HepG2 (cell line): ENCODE measurements around the gene SIGLEC6. TPM values are rescaled to one million over a fixed set of nuclear protein-coding genes. Genes with fewer than 3 reads are reported as not detected.

Experiments used
- ATAC-seq: fragments of 200-7000 bp; cut with Tn5 transposase; 3 replicates; pipeline ENCODE4 v1.9.1; 2020; ENCODE audit warnings: mild to moderate bottlenecking, moderate library complexity
- BruUV-seq: library from RNA; stranded (reverse); fragments of 400-500 nt; replicated peaks from 2 replicates; lab custom pipeline; 2021; lab: Mats Ljungman, UMichigan
- CTCF ChIA-PET: fragments of 300-600 bp; formaldehyde crosslinking; extraction: SDS; loops from one replicate; lab custom pipeline; 2021; ENCODE audit warnings: low total read pairs, inconsistent platforms, low intra/inter-chr PET ratio; lab: Yijun Ruan, JAX
- POLR2A ChIA-PET: fragments of 350-600 bp; sonication (Branson Sonifier 250); formaldehyde crosslinking; loops from one replicate; lab custom pipeline; 2020; ENCODE audit warnings: antibody characterized with exemption, inconsistent platforms; lab: Yijun Ruan, JAX
- DNase-seq: peaks from one replicate; pipeline ENCODE4 v3.0.0-alpha.2; 2015; ENCODE audit warnings: low spot score
- FAIRE-seq: peaks from 3 replicates; lab custom pipeline; 2011; peaks lifted over from hg19 to GRCh38; lab: Jason Lieb, UNC
- H2AFZ ChIP-seq: one replicate; pipeline ENCODE4 v1.6.1; 2011; ENCODE audit warnings: low read length, inconsistent platforms
- H3K27ac ChIP-seq: fragments of 300-600 bp; 3 replicates; pipeline ENCODE4 v1.8.0; 2011; ENCODE audit warnings: mixed run types, mild to moderate bottlenecking, mixed read lengths, low read length, inconsistent platforms; ENCODE audit not compliant: insufficient read depth; ENCODE audit errors: extremely low read length
- H3K27me3 ChIP-seq, 2 experiments: fragments of 200-600 bp in 1 of 2; 2 replicates in 1 of 2; 3 replicates in 1 of 2; pipeline versions ENCODE4 v1.6.0 to v1.8.0; 2011; ENCODE audit warnings: low read length in 2 of 2, mild to moderate bottlenecking in 2 of 2, moderate library complexity in 2 of 2, inconsistent platforms in 1 of 2; ENCODE audit not compliant: insufficient read depth in 2 of 2, control insufficient read depth in 1 of 2
- H3K36me3 ChIP-seq, 2 experiments: fragments of 200-600 bp in 1 of 2; replicated peaks in 1 of 2; 2 replicates in 1 of 2; 3 replicates in 1 of 2; pipeline versions ENCODE4 v1.5.1 to v1.8.0; 2011; ENCODE audit warnings: low read length in 2 of 2, inconsistent platforms in 1 of 2; ENCODE audit not compliant: insufficient read depth in 2 of 2, control insufficient read depth in 1 of 2
- H3K4me1 ChIP-seq: 2 replicates; pipeline ENCODE4 v1.5.1; 2012; ENCODE audit warnings: low read length, inconsistent platforms; ENCODE audit not compliant: insufficient read depth
- H3K4me2 ChIP-seq: 2 replicates; pipeline ENCODE4 v1.6.0; 2011; ENCODE audit warnings: low read depth, low read length, inconsistent platforms
- H3K4me3 ChIP-seq, 3 experiments: fragments of 200-600 bp in 1 of 3; sonication (generic), shearing (Covaris generic) in 1 of 3; replicated peaks in 1 of 3; 2 replicates each; pipeline ENCODE4 v1.5.1; 2011 to 2016; ENCODE audit warnings: low read length in 3 of 3, inconsistent platforms in 2 of 3, low read depth in 2 of 3, mild to moderate bottlenecking in 2 of 3, control low read depth in 1 of 3, mixed read lengths in 1 of 3; ENCODE audit not compliant: insufficient read depth in 1 of 3
- H3K79me2 ChIP-seq: one replicate; pipeline ENCODE4 v1.6.1; 2011; ENCODE audit warnings: low read length, inconsistent platforms; ENCODE audit not compliant: insufficient read depth
- H3K9ac ChIP-seq: 2 replicates; pipeline ENCODE4 v1.6.0; 2011; ENCODE audit warnings: mild to moderate bottlenecking, low read depth, low read length, inconsistent platforms; ENCODE audit not compliant: insufficient read depth
- H3K9me3 ChIP-seq: 2 replicates; pipeline ENCODE4 v1.5.1; 2012; ENCODE audit warnings: mild to moderate bottlenecking, low read length
- H4K20me1 ChIP-seq: 2 replicates; pipeline ENCODE4 v1.6.0; 2011; ENCODE audit warnings: inconsistent platforms, mild to moderate bottlenecking, low read length, moderate library complexity; ENCODE audit not compliant: insufficient read depth
- AGO1 ChIP-seq: fragments of 200-400 bp; formaldehyde crosslinking; IDR thresholded peaks from 2 replicates; pipeline ENCODE4 v1.6.1; 2017; ENCODE audit warnings: mild to moderate bottlenecking, low read depth, low read length, moderate library complexity; ENCODE audit not compliant: poor library complexity, severe bottlenecking
- BATF2 ChIP-seq: sonication (generic); formaldehyde crosslinking; IDR thresholded peaks from 2 replicates; pipeline ENCODE4 v1.8.0; 2022; ENCODE audit warnings: mild to moderate bottlenecking, missing genetic modification reagents, moderate library complexity
- CREB3 ChIP-seq: sonication (generic); formaldehyde crosslinking; IDR thresholded peaks from 2 replicates; pipeline ENCODE4 v1.5.0; 2020; ENCODE audit warnings: missing genetic modification reagents
- FOXK2 ChIP-seq: fragments of 450-650 bp; IDR thresholded peaks from 2 replicates; pipeline ENCODE4 v1.6.1; 2016
- HMGXB3 ChIP-seq: sonication (generic); formaldehyde crosslinking; IDR thresholded peaks from 2 replicates; pipeline ENCODE4 v1.4.0; 2020; ENCODE audit warnings: missing genetic modification reagents, borderline replicate concordance
- HMGXB4 ChIP-seq, 2 experiments: sonication (generic) in 1 of 2; formaldehyde crosslinking in 1 of 2; IDR thresholded peaks; 2 replicates each; pipeline versions ENCODE4 v1.4.0 to v1.6.1; 2018 to 2020; ENCODE audit warnings: missing genetic modification reagents in 2 of 2, borderline replicate concordance in 1 of 2, low read depth in 1 of 2, mild to moderate bottlenecking in 1 of 2, missing biosample characterization in 1 of 2
- HNF4G ChIP-seq, 2 experiments: sonication (generic) in 1 of 2; formaldehyde crosslinking in 1 of 2; IDR thresholded peaks; 2 replicates each; pipeline versions ENCODE4 v1.4.0 to v1.6.1; 2011 to 2020; ENCODE audit warnings: borderline replicate concordance in 2 of 2, low read depth in 2 of 2, mild to moderate bottlenecking in 2 of 2, low read length in 1 of 2, missing genetic modification reagents in 1 of 2, moderate library complexity in 1 of 2
- IKZF5 ChIP-seq: IDR thresholded peaks from 2 replicates; pipeline ENCODE4 v1.6.1; 2018; ENCODE audit warnings: missing genetic modification reagents, mild to moderate bottlenecking, missing compliant biosample characterization
- NBN ChIP-seq: fragments of 450-650 bp; conservative IDR thresholded peaks from 2 replicates; pipeline ENCODE4 v1.6.1; 2017
- RCOR2 ChIP-seq: IDR thresholded peaks from 2 replicates; pipeline ENCODE4 v1.6.1; 2016; ENCODE audit warnings: missing biosample characterization, missing genetic modification reagents
- THAP11 ChIP-seq: IDR thresholded peaks from 2 replicates; pipeline ENCODE4 v1.6.1; 2016; ENCODE audit warnings: missing biosample characterization, missing genetic modification reagents
- ZFP36 ChIP-seq: fragments of 150-350 bp; IDR thresholded peaks from 2 replicates; pipeline ENCODE4 v1.6.1; 2018; ENCODE audit warnings: borderline replicate concordance, low read length, low read depth; ENCODE audit not compliant: partially characterized antibody
- ZNF17 ChIP-seq: sonication (generic); formaldehyde crosslinking; IDR thresholded peaks from 2 replicates; pipeline ENCODE4 v1.5.0; 2020; ENCODE audit warnings: mild to moderate bottlenecking, missing genetic modification reagents
- ZNF629 ChIP-seq: sonication (generic); formaldehyde crosslinking; conservative IDR thresholded peaks from 2 replicates; pipeline ENCODE4 v1.5.0; 2020; ENCODE audit warnings: missing genetic modification reagents
- WGBS: methylation state at CpG from one replicate; pipeline ENCODE4 v1.1.6; 2017; ENCODE audit warnings: low lambda C conversion rate; 5-methylcytosine and 5-hydroxymethylcytosine counted together
- in situ Hi-C: cut with HindIII; loops from 2 replicates; pipeline ENCODE4 v1.10.0; 2017; ENCODE audit warnings: low pct_unique_long_range_greater_than_20kb; ENCODE audit not compliant: extremely low pct_ligation_motif_present
- intact Hi-C: fragments of 100-400 bp; cut with micrococcal nuclease; formaldehyde crosslinking; loops from one replicate; pipeline ENCODE4 v1.10.0; 2022; ENCODE audit not compliant: unreplicated experiment
- polyA plus RNA-seq, 8 experiments: library from polyadenylated mRNA; depleted of rRNA in 3 of 8; stranded (reverse) in 7 of 8; unstranded in 1 of 8; fragments of >200 nt; fragmentation: Illumina TruSeq in 4 of 8; extraction: Trizol in 4 of 8; gene quantifications; 2 replicates each; pipeline versions ENCODE4 v1.2.1 to v1.2.3, GENCODE V29; 2011 to 2016; ENCODE audit warnings: low read depth in 4 of 8, missing spikeins in 1 of 8, mixed read lengths in 1 of 8; ENCODE audit not compliant: insufficient read depth in 1 of 8
- total RNA-seq, 5 experiments: library from RNA; depleted of rRNA; stranded (reverse); fragments of >200 nt; fragmentation: Illumina TruSeq; extraction: Trizol; gene quantifications; 2 replicates each; pipeline ENCODE4 v1.2.3, GENCODE V29; 2016; ENCODE audit warnings: low read depth in 1 of 5

The SIGLEC6 gene
- total and polyA plus RNA-seq, 2 of the 13 experiments (the other 11 are each of a cell fraction or from before 2014, with no cell fraction given), result not detected

GRCh38 chr19:51471527-51471926 is 59.9 kb downstream of the SIGLEC6 start (continued):
- no peak for TF ChIP-seq HMGXB3 (CRISPR knock-in tag)
- TF ChIP-seq ZNF17, result no peak
- no peak for TF ChIP-seq THAP11 (CRISPR knock-in tag)
- TF ChIP-seq ZNF629, result no peak

- Histone ChIP-seq H3K36me3 (no peaks in the 10 kb centered on the region), H3K27ac (no peak overlapping the region), H3K9ac (no peak overlapping the region), H3K4me2 (no peak overlapping the region), H4K20me1 (no peaks in the 10 kb centered on the region), H3K9me3 (no peaks in the 10 kb centered on the region), H3K79me2 (no peaks in the 10 kb centered on the region), H3K27me3 (no peaks in the 10 kb centered on the region), H2AFZ (no peak overlapping the region), H3K4me1 (peaks cover 27% of the 10 kb centered on the region), H3K4me3 (no peak overlapping the region)
- FAIRE-seq, result no peak
- no peak for DNase-seq
- intact Hi-C loops, result loop anchor here (10.0 kb wide), 1 partner anchor 764 kb away; no protein-coding TSS in a partner anchor
- WGBS, result 29% methylated on average over 9 of the region's 9 CpGs
- ATAC-seq, result no peak
- no TSS peak for BruUV-seq
- POLR2A ChIA-PET, result no interaction called here
- CTCF ChIA-PET, result interaction anchor here (5.1 kb wide), 1 partner anchor 44 kb away, joined by 51 read pairs; no protein-coding TSS in a partner anchor
- in situ Hi-C loops, result loop anchor here (10.0 kb wide), 1 partner anchor 184 kb away; no protein-coding TSS in a partner anchor
- TF ChIP-seq RCOR2, result no peak
- TF ChIP-seq HNF4G (IDR thresholded peaks at IDR 0.05; ENCODE audit: borderline replicate concordance, low read depth, low read length), result no peak
- no peak for TF ChIP-seq HNF4G (CRISPR knock-in tag; IDR thresholded peaks at IDR 0.05; ENCODE audit: borderline replicate concordance, low read depth)
- no peak for TF ChIP-seq HMGXB4 (CRISPR knock-in tag; IDR thresholded peaks at IDR 0.05; ENCODE audit: borderline replicate concordance in 1 of 2, low read depth in 1 of 2)
- TF ChIP-seq FOXK2, result no peak
- no peak for TF ChIP-seq IKZF5
- no peak for TF ChIP-seq CREB3 (CRISPR knock-in tag)
- TF ChIP-seq NBN, result no peak
- TF ChIP-seq AGO1, result no peak
- no peak for TF ChIP-seq BATF2
- TF ChIP-seq ZFP36, result no peak
These were observed 60.5 kb downstream of the SIGLEC6 start for GRCh38 chr19:51470966-51471365.
